Bronchial epithelial cell (primary cell): ENCODE results near the gene ERCC4. TPM values are rescaled to one million over a fixed set of nuclear protein-coding genes. Genes with fewer than 3 reads are reported as not detected.

Experiments used
- DNase-seq: peaks from one replicate; pipeline ENCODE4 v3.0.0-alpha.2; 2010; ENCODE audit warnings: low read depth
- FAIRE-seq: peaks from 2 replicates; lab custom pipeline; 2011; peaks lifted over from hg19 to GRCh38; lab: Jason Lieb, UNC
- H3K27me3 ChIP-seq: 2 replicates; pipeline ENCODE4 v1.5.1; 2011; ENCODE audit warnings: low read length; ENCODE audit not compliant: control insufficient read depth, insufficient read depth
- H3K36me3 ChIP-seq: 2 replicates; pipeline ENCODE4 v1.5.1; 2011; ENCODE audit warnings: low read length; ENCODE audit not compliant: control insufficient read depth, insufficient read depth
- H3K4me3 ChIP-seq: 2 replicates; pipeline ENCODE4 v1.5.1; 2011; ENCODE audit warnings: mild to moderate bottlenecking, low read depth, low read length, control low read depth
- CTCF ChIP-seq: IDR thresholded peaks from 2 replicates; pipeline ENCODE4 v1.5.1; 2011; ENCODE audit warnings: mild to moderate bottlenecking, moderate library complexity, low read length, control low read depth, inconsistent platforms; ENCODE audit not compliant: insufficient read depth, severe bottlenecking
- total RNA-seq: library from RNA; depleted of rRNA; stranded (reverse); fragments of >200 nt; gene quantifications from 2 replicates; pipeline ENCODE4 v1.2.1, GENCODE V29; 2014

The ERCC4 gene
- total RNA-seq: 3.9 and 5.5 TPM in 2 replicates

GRCh38 chr16:13919683-13920509, at the start of gene ERCC4:
ERCC4 (plus strand) TSS chr16:13920154; CDS start chr16:13920166, 12 bp downstream.
- peaks cover 2% of the 10 kb centered on the region for H3K36me3 ChIP-seq
- no peaks in the 10 kb centered on the region for H3K27me3 ChIP-seq
- H3K4me3 ChIP-seq: peak within 1 kb of the TSS; percentile 80
- DNase-seq (peak; percentile 97), FAIRE-seq (peak; percentile 97)
- peak; percentile 99 for TF ChIP-seq CTCF

GRCh38 chr16:13873835-13874438, 46.0 kb upstream of the ERCC4 start:
- no peak overlapping the region for H3K4me3 ChIP-seq
- no peak for FAIRE-seq
- no peaks in the 10 kb centered on the region for H3K36me3 ChIP-seq
- H3K27me3 ChIP-seq: no peaks in the 10 kb centered on the region
- peak; percentile 35 for TF ChIP-seq CTCF
- peak; percentile 25 for DNase-seq

GRCh38 chr16:13875614-13876284, 44.2 kb upstream of the ERCC4 start:
- no peak for FAIRE-seq
- H3K4me3 ChIP-seq: no peak overlapping the region
- TF ChIP-seq CTCF: no peak

GRCh38 chr16:13883276-13883675, 36.7 kb upstream of the ERCC4 start:
- Histone ChIP-seq H3K27me3 (no peaks in the 10 kb centered on the region), H3K4me3 (no peak overlapping the region), H3K36me3 (no peaks in the 10 kb centered on the region)
- DNase-seq (no peak), FAIRE-seq (no peak)
- no peak for TF ChIP-seq CTCF

More at GRCh38 chr16:13875614-13876284, 44.2 kb upstream of the ERCC4 start:
- DNase-seq: no peak
- no peaks in the 10 kb centered on the region for H3K27me3 ChIP-seq
- H3K36me3 ChIP-seq: no peaks in the 10 kb centered on the region

GRCh38 chr16:13883881-13884280, 36.1 kb upstream of the ERCC4 start:
- no peak for DNase-seq
- Histone ChIP-seq H3K4me3 (no peak overlapping the region), H3K36me3 (no peaks in the 10 kb centered on the region), H3K27me3 (no peaks in the 10 kb centered on the region)
- TF ChIP-seq CTCF: no peak
- FAIRE-seq: no peak
